Astrocyte of the cerebellum (primary cell): ENCODE results near the gene NFX1.

Source experiments
- DNase-seq: peaks from one replicate; pipeline ENCODE4 v3.0.0-alpha.2; 2011; ENCODE audit warnings: low read depth
- H3K4me3 ChIP-seq: 2 replicates; pipeline ENCODE4 v1.5.1; 2011; ENCODE audit warnings: mild to moderate bottlenecking, low read depth, low read length, moderate library complexity
- in situ Hi-C: cut with HindIII; loops from 2 replicates; pipeline ENCODE4 v1.10.0; 2017; ENCODE audit warnings: low sequenced_read_pairs
- TF ChIP-seq, protein P1 (sequence below): IDR thresholded peaks from 2 replicates; pipeline ENCODE4 v1.5.1; 2012; ENCODE audit warnings: low read length, low read depth, moderate library complexity, mild to moderate bottlenecking; ENCODE audit errors: missing control alignments

Gene NFX1

DNA sequence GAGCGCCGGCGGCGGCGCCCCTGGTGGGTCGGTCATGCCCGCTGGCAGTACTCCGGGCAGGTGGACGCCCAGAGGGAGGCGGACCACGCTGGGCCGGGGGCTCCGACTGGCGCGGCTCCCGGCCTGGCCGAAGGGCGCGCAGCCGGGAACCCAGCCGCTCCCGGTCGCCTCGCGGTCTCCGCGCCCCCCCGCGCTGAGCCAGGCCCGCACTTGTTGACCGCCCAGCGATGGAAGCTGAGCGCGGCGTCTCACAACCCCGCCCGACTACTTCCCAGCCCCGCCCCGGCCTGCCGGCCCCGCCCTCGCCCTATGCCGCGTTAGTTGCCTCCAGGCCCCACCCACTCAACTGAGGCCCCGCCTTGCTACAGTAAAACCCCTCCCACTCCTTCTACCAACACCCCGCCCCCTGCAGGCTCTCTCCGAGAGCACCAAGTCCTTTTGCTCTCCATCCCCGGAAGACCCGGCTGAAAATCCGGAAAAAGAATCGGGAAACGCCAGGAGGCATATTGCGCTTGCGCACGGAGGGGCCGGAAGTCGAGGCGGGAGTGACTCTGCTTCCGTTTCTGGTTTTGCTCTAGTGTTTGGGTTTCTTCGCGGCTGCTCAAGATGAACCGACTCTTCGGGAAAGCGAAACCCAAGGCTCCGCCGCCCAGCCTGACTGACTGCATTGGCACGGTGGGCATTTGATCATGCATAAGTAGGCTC, 25.7 kb upstream of the NFX1 start, which contains the start of the genes BAG1 and CHMP5:
Gene BAG1 (minus strand): TSS at position 236 of the 705 bp plus-strand sequence.
Gene CHMP5 (plus strand): TSS at position 577 of the 705 bp plus-strand sequence. CDS start 30 bp downstream, at position 607.
- DNase-seq, result peak; percentile 98
- peak within 1 kb of the TSS; percentile 91 for H3K4me3 ChIP-seq
- TF ChIP-seq, protein P1, sequence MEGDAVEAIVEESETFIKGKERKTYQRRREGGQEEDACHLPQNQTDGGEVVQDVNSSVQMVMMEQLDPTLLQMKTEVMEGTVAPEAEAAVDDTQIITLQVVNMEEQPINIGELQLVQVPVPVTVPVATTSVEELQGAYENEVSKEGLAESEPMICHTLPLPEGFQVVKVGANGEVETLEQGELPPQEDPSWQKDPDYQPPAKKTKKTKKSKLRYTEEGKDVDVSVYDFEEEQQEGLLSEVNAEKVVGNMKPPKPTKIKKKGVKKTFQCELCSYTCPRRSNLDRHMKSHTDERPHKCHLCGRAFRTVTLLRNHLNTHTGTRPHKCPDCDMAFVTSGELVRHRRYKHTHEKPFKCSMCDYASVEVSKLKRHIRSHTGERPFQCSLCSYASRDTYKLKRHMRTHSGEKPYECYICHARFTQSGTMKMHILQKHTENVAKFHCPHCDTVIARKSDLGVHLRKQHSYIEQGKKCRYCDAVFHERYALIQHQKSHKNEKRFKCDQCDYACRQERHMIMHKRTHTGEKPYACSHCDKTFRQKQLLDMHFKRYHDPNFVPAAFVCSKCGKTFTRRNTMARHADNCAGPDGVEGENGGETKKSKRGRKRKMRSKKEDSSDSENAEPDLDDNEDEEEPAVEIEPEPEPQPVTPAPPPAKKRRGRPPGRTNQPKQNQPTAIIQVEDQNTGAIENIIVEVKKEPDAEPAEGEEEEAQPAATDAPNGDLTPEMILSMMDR, result peak; percentile 41
- in situ Hi-C loops, result no loop called here

DNA sequence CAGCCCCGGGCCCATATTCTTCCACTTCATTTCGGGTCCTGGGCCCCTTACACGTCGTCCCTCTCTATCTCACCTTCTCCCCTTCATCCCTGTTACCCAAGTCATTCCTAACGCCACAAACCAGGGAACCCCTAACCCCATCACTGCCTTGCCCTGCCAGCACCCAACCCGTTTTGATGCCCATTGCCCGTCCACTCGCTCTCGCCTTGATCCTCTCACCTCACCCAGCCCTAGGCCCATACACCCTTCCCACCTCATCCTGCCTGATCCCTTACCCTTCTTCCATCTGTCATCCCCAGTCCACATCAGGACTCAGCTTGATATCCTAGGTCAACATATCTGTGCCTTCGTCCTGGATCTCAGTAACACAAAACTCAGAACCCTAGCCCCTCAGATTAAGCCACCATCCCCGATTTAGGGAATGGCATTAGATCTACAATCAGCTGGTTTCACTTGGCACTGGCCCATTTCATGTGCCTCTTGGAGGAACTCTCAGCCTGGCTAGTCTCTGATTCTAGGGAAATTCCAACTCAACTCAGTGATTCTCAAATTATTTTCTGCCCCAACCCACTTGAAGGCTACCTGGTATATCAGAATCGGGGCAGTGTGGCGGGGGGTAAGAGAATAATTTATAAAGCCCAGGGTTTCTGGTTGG, 25.0 kb upstream of the NFX1 start:
- in situ Hi-C loops, result no loop called here
- DNase-seq, result no peak
- TF ChIP-seq, protein P1, result no peak
- peak overlapping the region; percentile 91 for H3K4me3 ChIP-seq

DNA sequence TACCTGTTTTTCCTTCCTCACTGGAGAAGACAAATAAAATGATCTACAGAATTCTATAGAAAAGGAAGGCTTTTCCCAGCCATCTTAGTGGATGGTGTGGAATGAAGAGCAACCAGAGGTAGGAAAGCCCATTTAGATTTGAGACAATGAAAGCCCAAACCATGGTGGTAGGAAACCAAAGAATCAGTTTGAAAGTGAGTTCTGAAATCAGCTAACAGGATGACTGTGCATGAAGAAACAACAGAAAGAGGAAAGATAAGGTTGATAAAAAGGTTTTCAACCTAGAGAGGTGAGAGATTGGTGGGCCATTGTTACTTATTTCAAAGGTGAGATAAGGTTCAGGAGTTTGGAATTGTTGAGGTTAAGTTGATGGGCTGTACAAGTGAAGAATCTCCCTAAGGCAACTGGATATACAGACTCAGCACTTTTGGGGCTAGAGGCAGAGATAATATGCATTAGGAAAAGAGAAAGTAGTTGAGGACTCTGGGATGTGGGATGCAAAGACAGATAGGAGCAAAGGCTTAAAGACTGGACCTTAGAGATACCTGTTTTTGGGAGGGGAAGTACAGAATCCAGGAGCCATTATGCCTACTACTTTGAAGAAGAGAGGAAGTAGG, 23.1 kb upstream of the NFX1 start:
- DNase-seq, result no peak
- TF ChIP-seq, protein P1, result no peak
- in situ Hi-C loops, result no loop called here
- no peak overlapping the region for H3K4me3 ChIP-seq

DNA sequence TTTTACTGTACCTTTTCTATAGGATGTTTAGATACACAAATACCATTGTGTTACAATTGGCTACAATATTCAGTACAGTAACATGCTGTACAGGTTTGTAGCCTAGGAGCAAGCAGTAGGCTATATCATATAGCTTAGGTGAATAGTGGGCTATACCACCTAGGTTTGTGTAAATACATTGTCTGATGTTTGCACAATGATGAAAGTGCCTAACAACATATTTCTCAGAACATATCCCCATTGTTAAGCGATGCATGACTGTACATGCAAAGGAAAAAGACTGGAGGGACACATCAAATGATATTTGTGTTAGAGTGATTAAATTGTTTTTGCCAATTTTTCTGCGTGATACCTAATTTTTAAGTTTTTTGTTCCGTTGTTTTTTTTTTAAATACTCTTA, 20.2 kb upstream of the NFX1 start:
- no peak overlapping the region for H3K4me3 ChIP-seq
- DNase-seq, result no peak
- TF ChIP-seq, protein P1, result no peak
- in situ Hi-C loops, result no loop called here

DNA sequence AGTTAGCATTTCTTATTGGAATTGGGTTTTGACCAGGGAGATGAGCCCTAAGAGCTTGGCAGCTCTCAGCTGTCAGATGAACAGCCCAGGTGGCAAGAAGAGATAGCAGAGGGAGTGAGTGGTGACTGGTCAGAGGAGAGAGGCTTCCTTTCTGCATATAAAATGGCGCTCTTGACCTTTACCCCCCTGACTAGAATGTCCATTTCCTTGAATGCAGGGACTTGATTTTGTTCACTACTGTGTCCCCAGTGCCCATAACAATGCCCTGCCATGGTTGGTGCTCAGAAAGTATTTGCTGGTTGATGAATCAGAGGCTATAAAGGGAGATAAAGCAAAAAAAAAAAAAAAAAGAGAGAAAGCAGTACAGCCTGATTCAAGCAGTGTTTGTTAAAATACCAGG, 18.3 kb upstream of the NFX1 start:
- in situ Hi-C loops, result no loop called here
- DNase-seq, result no peak
- TF ChIP-seq, protein P1, result no peak
- no peak overlapping the region for H3K4me3 ChIP-seq

DNA sequence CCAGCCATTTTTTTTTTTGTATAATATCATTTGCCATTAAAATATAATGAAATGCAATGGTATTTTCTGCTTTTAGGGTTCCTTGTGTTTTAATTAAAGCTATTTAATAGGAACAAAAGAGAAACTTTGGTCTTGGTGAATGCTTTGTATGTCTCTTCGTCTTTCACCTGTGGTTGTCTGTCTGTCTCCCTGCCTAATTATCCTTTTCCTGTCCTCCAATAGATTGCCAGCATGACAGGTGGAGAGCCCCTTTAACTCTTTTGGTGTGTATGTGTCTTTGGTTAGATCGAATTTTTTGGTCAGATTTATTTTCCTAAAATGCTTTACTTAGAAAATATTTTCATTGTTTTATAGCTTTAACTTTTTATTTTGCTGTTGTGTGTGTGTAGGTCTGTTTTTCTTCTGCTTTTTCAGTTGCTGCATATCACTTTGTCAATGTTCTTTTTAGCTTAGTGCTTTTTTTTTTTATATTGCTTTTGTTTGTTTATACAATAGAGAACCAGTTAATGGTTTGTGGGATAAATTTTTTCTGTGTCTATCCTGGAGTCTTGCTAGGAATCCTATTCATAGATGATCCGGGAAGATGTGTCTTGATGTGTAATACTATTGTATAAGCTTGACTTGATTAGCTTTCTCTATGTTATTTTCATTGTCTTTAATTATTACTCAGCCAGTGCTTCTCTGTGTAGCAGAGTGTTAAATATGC, 16.9 kb upstream of the NFX1 start:
- in situ Hi-C loops, result no loop called here
- H3K4me3 ChIP-seq, result no peak overlapping the region
- TF ChIP-seq, protein P1, result no peak
- no peak for DNase-seq
